GM10248 (cell line): ENCODE data around the gene KCNMB2.

Experiments
- CTCF ChIA-PET: fragments of 300-600 bp; sonication (Branson Sonifier 250); formaldehyde crosslinking; extraction: SDS; loops from one replicate; lab custom pipeline; 2021; ENCODE audit warnings: antibody characterized with exemption; lab: Yijun Ruan, JAX
- POLR2A ChIA-PET: fragments of 350-650 bp; sonication (Branson Sonifier 250); formaldehyde crosslinking; extraction: SDS; loops from one replicate; lab custom pipeline; 2020; ENCODE audit warnings: antibody characterized with exemption; lab: Yijun Ruan, JAX
- DNase-seq: peaks from one replicate; pipeline ENCODE4 v3.0.0; 2012; ENCODE audit errors: extremely low spot score
- CTCF ChIP-seq: IDR thresholded peaks from 2 replicates; pipeline ENCODE4 v1.5.1; 2012; ENCODE audit warnings: mild to moderate bottlenecking, low read depth; ENCODE audit errors: extremely low read depth, missing control alignments, control extremely low read depth

The KCNMB2 gene

GRCh38 chr3:178536211-178537079, at the start of gene KCNMB2:
Gene KCNMB2 (plus strand): TSS chr3:178536436.
- CTCF ChIA-PET, result interaction anchor here (0.8 to 2.2 kb wide), 4 partner anchors 9 to 17 kb away, joined by 3 to 9 read pairs (median 4); no protein-coding TSS in a partner anchor
- no peak for TF ChIP-seq CTCF
- POLR2A ChIA-PET, result no interaction called here
- DNase-seq, result no peak

GRCh38 chr3:178486903-178487302, 49.3 kb upstream of the KCNMB2 start:
- DNase-seq, result no peak
- POLR2A ChIA-PET, result no interaction called here
- CTCF ChIA-PET, result interaction anchor here (1.4 kb wide), 1 partner anchor 57 kb away, joined by 3 read pairs; no protein-coding TSS in a partner anchor
- TF ChIP-seq CTCF, result no peak

GRCh38 chr3:178487752-178488151, 48.5 kb upstream of the KCNMB2 start:
- DNase-seq, result no peak
- POLR2A ChIA-PET, result no interaction called here
- TF ChIP-seq CTCF, result no peak
- CTCF ChIA-PET, result interaction anchor here (0.9 to 1.0 kb wide), 2 partner anchors 11 to 16 kb away, joined by 3 to 4 read pairs; no protein-coding TSS in a partner anchor

GRCh38 chr3:178491751-178492150, 44.5 kb upstream of the KCNMB2 start:
- CTCF ChIA-PET, result interaction anchor here (1.1 to 3.9 kb wide), 3 partner anchors 10 to 55 kb away, joined by 3 to 15 read pairs (median 3); no protein-coding TSS in a partner anchor
- TF ChIP-seq CTCF, result no peak

GRCh38 chr3:178492491-178492890, 43.7 kb upstream of the KCNMB2 start:
- no peak for TF ChIP-seq CTCF
- POLR2A ChIA-PET, result no interaction called here
- DNase-seq, result no peak
- CTCF ChIA-PET, result interaction anchor here (1.3 to 3.9 kb wide), 2 partner anchors 11 to 56 kb away, joined by 3 to 15 read pairs; no protein-coding TSS in a partner anchor

More at GRCh38 chr3:178491751-178492150, 44.5 kb upstream of the KCNMB2 start:
- no peak for DNase-seq
- POLR2A ChIA-PET, result no interaction called here

GRCh38 chr3:178494386-178494785, 41.9 kb upstream of the KCNMB2 start:
- no peak for TF ChIP-seq CTCF
- CTCF ChIA-PET, result interaction anchor here (0.7 to 2.0 kb wide), 4 partner anchors 10 to 58 kb away, joined by 4 to 5 read pairs (median 4); no protein-coding TSS in a partner anchor
- no peak for DNase-seq
- POLR2A ChIA-PET, result no interaction called here
